ENCODE data around the gene RPTOR.

- TF ChIP-seq POU6F1 (CRISPR knock-in tag; IDR thresholded peaks at IDR 0.05; ENCODE audit: borderline replicate concordance, low read depth) (no peak), TSHZ2 (CRISPR knock-in tag; IDR thresholded peaks at IDR 0.05) (no peak), OSR1 (CRISPR knock-in tag; IDR thresholded peaks at IDR 0.05) (no peak), PATZ1 (CRISPR knock-in tag; IDR thresholded peaks at IDR 0.05; ENCODE audit: borderline replicate concordance) (no peak), ARNTL (CRISPR knock-in tag; IDR thresholded peaks at IDR 0.05; ENCODE audit: borderline replicate concordance, low read depth) (no peak), ZNF8 (CRISPR knock-in tag; IDR thresholded peaks at IDR 0.05) (no peak)
Measured at GRCh38 chr17:80942423-80943345, 398.0 kb downstream of the RPTOR start.

Measured in SK-N-SH treated with all-trans-retinoic acid at 6 μM for 48 hours (cell line).